Measurements from ENCODE around the gene AHDC1.

AHDC1 gene

DNA sequence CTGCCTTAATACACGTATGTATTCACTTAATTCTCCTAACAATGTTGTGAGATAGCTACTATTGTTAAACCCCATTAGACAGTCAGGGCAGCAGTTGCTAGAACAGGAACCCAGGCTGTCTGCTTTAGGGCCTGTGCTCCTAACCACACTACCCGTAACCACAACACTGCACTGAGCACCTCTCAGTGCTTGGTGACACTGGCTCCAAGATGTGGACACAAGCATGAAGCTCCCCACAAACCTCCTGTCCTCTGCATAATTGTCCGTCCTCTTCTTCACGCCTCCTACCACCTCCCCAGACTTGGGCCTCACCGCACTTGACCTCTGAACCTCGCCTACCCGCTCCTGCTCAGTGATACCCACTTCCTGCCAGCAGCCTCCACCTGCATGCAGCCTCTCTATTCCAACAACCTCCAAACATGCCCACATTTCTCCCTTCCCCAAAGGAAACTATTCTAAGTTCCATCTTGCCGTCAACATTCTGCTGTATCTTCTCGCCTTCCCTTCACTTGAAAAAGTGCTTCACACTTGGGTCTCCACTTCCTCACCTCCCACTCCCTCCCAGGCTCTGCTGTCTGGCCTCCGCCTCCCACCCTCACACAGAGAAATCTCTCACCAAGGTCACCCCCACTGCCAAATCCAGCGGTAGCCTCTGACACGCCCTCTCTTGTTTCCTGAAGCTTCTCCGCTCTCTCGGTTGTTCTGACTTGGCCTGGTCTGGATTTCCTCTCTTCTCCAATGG, 14.6 kb upstream of the AHDC1 start:
- no peak for DNase-seq
- in situ Hi-C loops (cut with HindIII; ENCODE audit: low pct_ligation_motif_present, low pct_unique_long_range_greater_than_20kb, low sequenced_read_pairs), result no loop called here

DNA sequence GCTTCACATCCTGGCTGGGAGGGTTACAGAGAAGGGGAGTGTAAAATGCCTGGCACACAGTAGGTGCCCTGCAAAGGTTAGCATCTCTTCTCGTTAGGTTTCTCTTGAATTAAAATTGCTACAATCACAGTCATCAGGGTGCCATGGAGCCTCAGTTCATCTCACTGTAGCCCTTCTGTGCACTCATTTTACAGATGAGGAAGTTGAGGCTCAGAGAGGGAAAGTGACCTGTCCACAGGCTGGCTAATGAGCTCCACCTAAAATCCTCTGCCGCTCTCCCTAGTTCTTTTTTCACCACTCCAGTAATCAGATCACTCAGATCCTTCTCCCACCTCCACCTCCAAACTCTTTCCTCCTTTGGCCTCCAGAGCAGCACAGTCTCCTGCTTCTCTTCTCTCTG, 13.5 kb upstream of the AHDC1 start:
- in situ Hi-C loops (cut with HindIII; ENCODE audit: low pct_ligation_motif_present, low pct_unique_long_range_greater_than_20kb, low sequenced_read_pairs), result no loop called here

DNA sequence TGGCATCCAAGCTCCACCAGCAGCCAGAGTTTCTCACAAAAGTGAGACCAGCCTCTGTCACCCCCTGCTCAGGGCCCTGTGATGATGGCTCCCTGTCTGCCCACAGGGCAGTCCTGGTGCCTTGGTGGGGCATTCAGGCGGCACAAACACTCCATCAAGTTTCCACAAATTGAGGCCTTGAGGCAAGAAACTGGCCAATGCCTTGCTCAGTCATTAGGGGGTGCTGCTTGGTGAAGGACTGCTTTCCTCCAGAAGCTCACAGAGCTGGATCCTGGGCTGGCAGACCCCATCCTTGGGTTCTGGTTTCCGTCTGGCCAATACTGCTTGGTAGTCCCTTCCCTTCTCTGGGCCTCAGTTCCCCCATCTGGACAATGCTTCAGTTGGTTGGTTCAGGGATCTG, 12.5 kb upstream of the AHDC1 start:
- DNase-seq, result no peak
- in situ Hi-C loops (cut with HindIII; ENCODE audit: low pct_ligation_motif_present, low pct_unique_long_range_greater_than_20kb, low sequenced_read_pairs), result no loop called here

More for the DNA sequence above, 13.5 kb upstream of the AHDC1 start:
- no peak for DNase-seq

DNA sequence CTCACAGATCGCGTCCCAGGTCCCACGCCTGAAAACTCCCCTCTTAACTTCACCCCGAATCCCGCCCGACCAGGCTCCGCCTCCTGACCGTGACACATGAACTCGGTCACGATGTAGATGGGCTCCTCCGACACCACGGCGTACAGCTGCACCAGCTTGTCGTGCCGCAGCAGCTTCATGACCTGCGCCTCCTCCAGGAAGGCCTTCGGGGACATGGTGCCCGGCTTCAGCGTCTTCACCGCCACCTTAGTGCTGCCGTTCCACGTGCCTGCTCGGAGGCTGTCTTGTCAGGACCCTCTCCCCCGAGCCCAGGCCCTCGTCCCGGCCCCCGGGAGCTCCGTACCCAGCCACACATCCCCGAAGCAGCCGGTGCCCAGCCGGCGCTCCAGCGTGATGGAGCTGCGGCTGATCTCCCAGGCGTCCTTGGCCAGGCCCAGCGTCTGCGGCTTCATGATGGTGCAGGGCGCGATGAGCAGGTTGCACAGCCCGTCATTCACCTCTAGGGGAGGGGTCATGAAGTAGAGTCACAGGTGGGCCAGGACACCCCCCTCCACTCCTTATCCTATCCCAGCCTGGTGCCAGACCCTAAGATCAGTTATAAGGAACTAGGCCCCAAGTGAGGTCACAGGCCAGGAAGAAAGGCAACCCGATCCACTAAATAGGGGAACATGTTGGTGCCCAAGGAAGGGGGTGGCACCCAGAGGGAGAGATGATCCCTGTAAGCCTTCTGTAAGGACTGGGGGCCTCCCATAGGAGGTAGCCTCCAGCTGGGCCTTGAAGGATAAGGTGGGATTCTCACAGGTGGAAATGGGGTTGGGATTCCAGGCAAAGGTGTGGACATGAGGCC, 11.6 kb upstream of the AHDC1 start:
- DNase-seq, result no peak
- in situ Hi-C loops (cut with HindIII; ENCODE audit: low pct_ligation_motif_present, low pct_unique_long_range_greater_than_20kb, low sequenced_read_pairs), result no loop called here

DNA sequence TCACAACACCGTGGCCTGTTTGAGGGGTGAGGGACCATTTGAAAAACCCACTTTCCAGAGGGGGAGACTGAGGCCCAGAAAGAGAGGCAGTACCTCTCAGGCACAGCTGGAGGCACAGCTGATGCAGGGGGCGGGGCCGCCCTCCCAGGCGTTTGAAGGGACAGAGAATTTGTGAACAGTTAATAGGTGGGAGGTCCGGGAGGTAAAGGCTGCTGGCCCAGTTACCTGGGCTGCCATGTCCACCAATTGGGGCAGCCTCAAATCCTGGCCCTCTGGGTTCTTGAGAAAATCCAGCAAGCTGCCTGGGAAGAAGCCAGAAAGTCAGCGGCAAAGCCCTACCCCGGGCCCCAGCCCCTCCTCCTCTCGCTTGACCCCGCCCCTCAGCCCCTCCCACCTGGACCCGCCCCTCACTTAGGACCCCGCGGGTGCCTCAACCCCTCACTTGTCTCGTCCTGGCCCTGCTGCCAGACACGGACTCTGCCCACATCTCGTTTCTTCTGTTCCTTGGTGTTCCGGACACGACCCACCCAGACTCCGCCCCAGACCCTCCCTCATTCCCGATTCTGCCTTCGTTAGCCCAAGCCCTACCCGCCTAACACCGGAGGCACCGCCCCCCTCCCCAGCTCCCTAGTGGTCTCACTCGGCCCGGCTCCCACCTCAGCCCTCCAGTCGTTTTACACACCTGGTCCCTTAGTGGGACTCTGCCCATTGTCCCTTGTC, 10.8 kb upstream of the AHDC1 start:
- in situ Hi-C loops (cut with HindIII; ENCODE audit: low pct_ligation_motif_present, low pct_unique_long_range_greater_than_20kb, low sequenced_read_pairs), result no loop called here

DNA sequence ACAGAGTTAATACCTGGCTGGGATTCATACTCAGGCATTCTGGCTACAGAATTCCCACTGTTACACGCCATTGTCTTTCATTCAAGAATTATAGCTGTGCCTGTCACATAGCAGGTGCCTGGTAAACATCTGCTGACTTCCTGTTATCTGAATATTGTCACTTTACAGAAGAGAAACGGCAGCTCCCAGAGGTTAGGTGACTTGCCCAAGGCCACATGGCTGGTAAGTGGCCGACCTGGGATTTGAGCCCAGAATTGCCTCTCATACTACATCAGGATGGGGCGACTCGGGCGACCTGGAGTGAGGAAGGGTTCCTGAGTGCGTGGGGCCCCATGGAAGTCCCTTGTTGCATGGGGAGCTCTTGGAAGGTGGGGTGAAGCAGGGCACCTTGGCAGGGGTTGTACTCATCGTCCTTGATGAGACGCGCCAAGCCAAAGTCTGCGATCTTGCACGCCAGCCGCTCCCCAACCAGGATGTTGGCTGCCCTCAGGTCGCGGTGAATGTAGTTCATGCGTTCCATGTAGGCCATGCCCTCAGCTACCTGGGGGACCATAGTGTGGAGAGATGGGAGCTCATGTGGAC, 10.2 kb upstream of the AHDC1 start:
- in situ Hi-C loops (cut with HindIII; ENCODE audit: low pct_ligation_motif_present, low pct_unique_long_range_greater_than_20kb, low sequenced_read_pairs), result no loop called here
- DNase-seq, result no peak

More for the DNA sequence above, 10.8 kb upstream of the AHDC1 start:
- no peak for DNase-seq

DNA sequence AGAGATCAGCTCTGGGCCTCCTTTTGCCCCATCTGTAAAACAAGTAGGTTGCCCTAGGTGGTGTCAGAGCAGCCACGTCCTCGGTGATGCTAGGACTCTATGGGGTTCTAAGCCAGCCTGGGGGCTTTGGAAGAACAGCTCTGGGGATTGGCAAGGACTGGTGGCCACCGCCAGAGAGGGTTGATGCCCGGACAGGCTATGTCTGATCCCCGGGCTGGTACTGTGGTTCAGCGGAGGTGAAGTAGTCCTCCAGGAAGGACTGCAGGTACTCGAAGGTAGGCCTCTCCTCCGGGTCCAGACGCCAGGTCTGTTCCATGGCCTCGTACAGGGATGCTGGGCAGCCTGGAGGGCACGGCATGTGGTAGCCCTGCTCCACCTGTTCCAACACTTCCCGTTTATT, 8.8 kb upstream of the AHDC1 start:
- in situ Hi-C loops (cut with HindIII; ENCODE audit: low pct_ligation_motif_present, low pct_unique_long_range_greater_than_20kb, low sequenced_read_pairs), result no loop called here
- DNase-seq, result no peak

DNA sequence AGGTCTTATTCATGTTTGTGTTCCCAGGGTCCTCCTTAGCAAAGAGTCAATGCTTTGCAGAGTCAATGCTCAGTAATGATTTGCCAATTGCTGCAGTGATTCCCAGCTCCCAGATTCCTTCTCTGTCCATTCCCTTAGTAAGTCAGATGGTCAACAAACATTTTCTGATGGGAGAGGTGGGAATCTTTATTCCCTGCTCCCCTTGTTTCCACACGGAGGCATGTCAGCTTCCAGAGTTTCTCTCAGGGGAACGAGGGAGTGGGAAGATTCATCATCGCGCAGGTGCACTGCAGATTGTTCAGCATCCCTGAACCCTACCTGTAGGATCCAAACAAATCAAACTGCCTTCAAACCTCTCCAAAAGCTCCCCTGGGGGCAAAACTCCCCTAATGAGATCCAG, 7.5 kb upstream of the AHDC1 start:
- DNase-seq, result no peak
- in situ Hi-C loops (cut with HindIII; ENCODE audit: low pct_ligation_motif_present, low pct_unique_long_range_greater_than_20kb, low sequenced_read_pairs), result no loop called here

DNA sequence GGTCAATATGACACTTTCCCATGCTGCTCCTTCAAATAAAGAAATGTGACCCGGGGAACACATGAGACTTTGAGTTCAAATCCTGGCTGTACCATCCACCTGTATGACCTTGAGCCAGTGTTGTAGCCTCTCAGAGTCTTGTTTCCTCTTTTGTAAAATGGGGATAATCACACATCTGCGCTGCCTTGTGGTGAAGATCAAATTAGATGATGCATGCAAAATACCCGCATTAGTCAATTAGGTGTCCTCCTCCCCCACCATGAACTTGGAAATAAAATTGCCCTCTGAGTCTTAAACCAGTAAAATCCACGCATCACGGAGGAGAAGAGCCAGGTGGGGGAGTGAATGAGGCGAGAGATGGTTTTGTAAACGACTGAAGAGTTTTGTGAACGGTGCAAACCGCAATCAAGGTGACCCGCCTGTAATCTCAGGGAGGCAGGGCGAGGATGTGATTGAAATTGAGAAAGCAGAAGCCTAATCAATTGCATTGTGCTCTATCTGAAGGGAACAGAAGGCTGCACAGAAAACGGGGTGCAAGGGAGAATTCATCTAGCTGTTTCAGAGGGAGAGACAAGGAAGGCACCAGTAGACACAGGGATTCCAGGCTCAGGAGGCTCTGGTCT, 5.8 kb upstream of the AHDC1 start:
- DNase-seq, result no peak
- in situ Hi-C loops (cut with HindIII; ENCODE audit: low pct_ligation_motif_present, low pct_unique_long_range_greater_than_20kb, low sequenced_read_pairs), result no loop called here

DNA sequence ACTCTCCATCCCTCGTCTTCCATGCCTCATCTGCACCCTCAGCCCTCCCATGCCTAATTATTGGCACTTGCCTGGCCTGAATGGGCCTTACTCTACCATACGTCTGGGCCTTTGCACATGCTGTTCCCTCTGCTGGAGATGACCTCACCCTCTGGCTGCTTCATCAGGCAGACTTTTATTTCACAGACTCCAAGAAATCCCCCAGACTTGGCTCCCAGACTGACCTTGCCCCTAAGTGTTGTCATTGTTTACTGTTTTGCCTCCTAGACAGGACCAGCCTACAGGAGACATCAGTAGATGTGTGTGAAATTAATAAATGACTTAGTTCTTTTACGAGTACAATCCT, 5.2 kb upstream of the AHDC1 start:
- in situ Hi-C loops (cut with HindIII; ENCODE audit: low pct_ligation_motif_present, low pct_unique_long_range_greater_than_20kb, low sequenced_read_pairs), result no loop called here
- no peak for DNase-seq

DNA sequence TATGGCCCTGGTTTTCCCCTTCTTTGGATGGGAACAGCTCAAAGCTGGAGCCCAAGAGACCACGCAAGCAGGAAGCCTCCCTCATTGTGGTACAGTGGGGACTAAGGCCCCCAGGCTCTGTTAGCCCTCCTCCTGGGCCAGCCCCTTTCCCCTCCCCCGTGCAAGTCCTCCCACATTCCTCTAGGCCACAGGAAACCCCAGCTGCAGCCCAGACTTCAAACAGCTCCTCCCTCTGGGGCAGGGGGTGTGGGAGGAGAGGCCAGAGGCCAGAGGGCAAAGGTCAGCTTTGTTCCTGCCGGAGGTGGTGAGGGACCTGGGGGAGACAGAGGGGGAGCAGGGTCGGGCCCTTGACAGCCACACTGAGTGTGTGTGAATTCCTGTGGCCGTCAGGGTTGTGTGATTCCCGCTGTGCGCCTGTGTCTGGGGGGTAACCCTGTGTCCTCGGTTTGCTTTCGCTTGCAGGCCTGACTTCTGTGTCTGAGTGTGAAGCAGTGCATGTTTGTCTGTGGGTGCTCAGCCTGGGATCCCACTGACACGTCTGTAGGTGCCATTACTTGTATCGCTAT, 3.4 kb upstream of the AHDC1 start:
- no peak for DNase-seq
- in situ Hi-C loops (cut with HindIII; ENCODE audit: low pct_ligation_motif_present, low pct_unique_long_range_greater_than_20kb, low sequenced_read_pairs), result no loop called here

DNA sequence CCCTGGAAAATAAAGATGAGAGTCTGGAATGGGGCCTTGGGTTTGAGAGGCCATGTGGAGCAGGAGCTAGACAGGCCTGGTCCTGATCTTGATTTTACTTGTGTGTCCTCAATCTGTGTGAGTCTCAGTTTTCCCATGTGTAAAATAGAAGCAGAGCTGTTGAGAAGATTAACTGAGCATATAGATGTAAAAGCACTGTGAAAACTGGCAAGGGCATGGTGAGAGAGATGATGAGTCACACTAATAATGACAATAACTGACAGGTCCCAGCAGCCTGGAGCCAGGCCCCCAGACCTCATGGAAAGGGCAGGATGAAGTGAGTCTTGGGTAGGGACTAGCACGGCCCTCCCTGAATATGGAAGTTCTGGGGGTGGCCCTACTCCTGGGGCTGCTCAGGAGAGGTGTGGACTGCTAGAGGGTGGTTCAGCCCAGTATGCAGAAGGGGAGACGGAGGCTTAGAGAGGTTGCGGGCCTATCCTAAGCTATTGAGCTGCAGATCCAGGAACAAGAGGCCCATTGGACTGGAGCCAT, 2.8 kb upstream of the AHDC1 start:
- DNase-seq, result peak; percentile 23
- in situ Hi-C loops (cut with HindIII; ENCODE audit: low pct_ligation_motif_present, low pct_unique_long_range_greater_than_20kb, low sequenced_read_pairs), result no loop called here

DNA sequence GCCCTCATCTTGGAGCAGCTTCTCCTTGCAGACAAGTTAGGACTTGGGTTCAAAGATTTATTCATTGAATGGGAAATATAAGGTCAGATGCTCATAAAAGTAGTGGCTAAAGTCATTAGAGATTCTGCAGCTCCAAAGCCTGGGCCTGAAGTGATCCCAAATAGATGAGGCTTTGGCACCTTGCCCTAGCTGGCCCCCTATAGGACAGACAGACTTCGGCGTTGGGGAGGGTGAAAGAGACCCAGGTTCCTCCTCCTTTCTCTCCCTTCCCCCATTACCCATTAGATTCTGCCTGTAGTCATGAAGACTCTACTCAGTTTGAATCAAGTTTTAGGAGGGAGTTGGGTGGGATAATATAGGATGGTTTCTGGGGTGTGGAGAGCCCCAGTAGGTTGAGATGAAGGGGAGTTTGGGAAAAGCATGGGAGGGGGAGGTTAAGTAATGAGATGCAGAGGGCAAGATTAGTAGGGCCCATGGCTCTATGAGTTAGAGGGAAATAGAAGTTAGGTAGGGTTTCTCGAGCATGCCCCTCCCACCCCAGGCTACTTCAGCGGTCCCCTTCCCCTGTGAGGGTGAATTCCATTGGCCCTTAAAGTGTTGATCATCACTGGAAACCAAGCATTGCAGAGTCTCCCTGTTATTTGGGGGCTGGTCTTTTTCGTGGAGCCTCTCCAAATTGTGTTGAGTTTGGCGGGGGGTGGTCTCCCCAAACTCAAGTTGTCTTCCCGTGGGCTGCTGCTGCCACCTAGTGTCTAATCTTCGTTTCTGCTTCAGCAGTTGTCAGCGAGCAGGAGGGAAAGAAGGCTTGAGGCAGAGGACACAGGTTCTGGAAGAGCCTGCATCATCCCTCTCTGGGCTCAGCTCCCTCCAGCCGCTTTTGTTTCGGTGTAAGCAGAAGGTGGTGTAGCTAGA, 2.1 kb upstream of the AHDC1 start:
- in situ Hi-C loops (cut with HindIII; ENCODE audit: low pct_ligation_motif_present, low pct_unique_long_range_greater_than_20kb, low sequenced_read_pairs), result no loop called here
- DNase-seq, result peak; percentile 54

DNA sequence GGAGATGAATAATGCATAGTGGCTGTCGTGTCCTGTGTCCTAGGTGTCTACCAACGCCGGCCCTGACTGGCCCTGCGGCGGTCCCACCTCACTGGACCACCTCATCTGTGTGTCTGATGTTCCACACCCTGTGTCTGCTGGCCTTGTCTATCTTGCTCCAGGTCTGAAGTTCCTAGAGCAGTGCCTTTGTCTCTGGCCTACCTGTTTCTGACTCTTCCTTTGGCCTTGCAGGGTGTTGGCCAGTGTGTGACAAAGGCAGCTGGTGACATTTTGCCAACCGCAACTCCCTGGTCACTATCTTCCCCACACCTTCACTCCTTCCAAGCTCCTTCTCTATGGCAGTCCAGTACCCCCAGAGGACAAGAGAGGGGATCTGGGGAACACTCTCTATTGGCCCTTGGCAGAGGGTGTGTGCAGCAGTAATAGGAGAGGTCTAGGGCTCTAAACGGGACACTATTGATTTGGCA, 1.4 kb upstream of the AHDC1 start:
- DNase-seq, result no peak
- in situ Hi-C loops (cut with HindIII; ENCODE audit: low pct_ligation_motif_present, low pct_unique_long_range_greater_than_20kb, low sequenced_read_pairs), result no loop called here

DNA sequence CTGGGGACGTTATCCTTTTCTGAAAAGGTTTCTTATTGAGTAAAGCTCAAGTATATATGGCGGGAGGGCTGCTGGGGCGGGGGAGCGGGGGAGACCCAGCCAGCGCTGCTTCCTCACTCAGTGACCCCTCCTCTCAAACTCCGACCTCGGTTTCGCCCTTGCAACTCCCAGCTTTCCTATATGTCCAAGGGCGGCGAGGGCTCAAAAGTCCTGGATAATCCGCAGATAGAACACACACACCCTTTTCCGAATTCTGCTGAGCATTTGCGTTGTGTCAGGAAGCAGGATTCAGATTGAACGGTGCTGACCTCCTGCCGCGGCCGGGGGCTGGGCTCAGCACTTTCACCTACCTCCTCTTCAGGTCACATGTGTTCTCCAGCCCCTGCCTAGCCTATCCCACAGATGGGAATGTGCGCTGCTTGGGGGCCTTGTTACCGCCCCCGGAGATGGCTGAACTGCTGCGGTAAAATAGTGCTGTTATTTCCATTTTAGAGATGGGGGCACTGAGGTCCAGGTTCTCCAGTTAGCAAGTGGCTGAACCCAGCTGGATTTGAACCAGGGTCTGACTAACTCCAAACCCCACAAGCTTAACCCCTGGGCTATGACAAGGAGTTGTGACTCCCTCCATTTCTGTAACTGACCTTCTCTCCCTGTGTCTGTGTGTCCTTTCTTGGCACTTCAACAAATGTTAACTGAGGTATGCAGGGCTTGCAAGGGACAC, 795 bp upstream of the AHDC1 start:
- in situ Hi-C loops (cut with HindIII; ENCODE audit: low pct_ligation_motif_present, low pct_unique_long_range_greater_than_20kb, low sequenced_read_pairs), result no loop called here
- DNase-seq, result no peak

DNA sequence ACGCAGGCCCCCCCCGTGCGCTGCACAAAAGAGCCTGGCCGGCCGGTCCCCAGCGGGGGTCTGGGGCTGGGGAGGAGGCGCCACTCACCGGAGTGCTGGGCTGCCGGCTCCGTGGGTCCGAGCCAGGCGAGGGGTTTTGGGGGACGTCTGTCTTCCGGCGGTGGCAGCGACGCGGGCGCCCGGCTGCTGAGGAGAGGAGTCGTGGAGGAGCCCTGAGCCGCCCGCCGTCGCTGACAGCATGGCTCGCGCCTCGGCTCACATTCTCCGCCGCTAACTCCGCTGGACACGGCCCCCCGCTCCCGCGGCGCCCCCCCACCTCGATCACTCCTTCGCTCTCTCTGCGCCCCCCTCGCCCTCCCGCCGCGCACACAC, 649 bp downstream of the AHDC1 start:
- peak; percentile 18 for DNase-seq
- in situ Hi-C loops (cut with HindIII; ENCODE audit: low pct_ligation_motif_present, low pct_unique_long_range_greater_than_20kb, low sequenced_read_pairs), result no loop called here
